ENCODE measurements around the gene GPR27. TPM values are rescaled to one million over a fixed set of nuclear protein-coding genes. Genes with fewer than 3 reads are reported as not detected.

The GPR27 gene
- total RNA-seq, 2 experiments from 2014 or later: 0.40 to 0.47 TPM

DNA sequence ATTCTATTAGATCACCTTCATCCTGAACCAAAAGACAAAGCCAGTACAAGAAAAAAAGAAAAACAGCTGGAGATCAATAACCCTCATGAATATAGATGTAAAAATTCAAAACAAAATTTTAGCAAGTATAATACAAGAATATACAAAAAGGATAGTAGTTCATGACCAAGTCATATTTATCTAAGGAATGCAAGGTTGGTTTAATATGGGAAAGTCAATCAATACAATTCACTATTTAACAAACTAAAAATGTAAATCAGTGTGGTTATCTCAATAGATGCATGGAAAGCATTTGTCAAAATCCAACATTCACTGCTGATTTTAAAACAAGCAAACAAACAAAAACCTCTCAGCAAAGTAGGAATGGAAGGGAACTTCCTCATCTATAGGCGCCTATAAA is 11.0 kb upstream of the GPR27 start:
- ATAC-seq (no peak), DNase-seq (no peak)
- H3K27me3 Mint-ChIP-seq: no peaks in the 10 kb centered on the region
- H3K36me3 Mint-ChIP-seq (ENCODE audit: low read depth): peaks cover 12% of the 10 kb centered on the region
- H3K4me1 Mint-ChIP-seq (ENCODE audit: low read depth): no peaks in the 10 kb centered on the region
- H3K27ac Mint-ChIP-seq: no peak overlapping the region
- TF ChIP-seq, protein P1, sequence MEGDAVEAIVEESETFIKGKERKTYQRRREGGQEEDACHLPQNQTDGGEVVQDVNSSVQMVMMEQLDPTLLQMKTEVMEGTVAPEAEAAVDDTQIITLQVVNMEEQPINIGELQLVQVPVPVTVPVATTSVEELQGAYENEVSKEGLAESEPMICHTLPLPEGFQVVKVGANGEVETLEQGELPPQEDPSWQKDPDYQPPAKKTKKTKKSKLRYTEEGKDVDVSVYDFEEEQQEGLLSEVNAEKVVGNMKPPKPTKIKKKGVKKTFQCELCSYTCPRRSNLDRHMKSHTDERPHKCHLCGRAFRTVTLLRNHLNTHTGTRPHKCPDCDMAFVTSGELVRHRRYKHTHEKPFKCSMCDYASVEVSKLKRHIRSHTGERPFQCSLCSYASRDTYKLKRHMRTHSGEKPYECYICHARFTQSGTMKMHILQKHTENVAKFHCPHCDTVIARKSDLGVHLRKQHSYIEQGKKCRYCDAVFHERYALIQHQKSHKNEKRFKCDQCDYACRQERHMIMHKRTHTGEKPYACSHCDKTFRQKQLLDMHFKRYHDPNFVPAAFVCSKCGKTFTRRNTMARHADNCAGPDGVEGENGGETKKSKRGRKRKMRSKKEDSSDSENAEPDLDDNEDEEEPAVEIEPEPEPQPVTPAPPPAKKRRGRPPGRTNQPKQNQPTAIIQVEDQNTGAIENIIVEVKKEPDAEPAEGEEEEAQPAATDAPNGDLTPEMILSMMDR (IDR thresholded peaks at IDR 0.05): no peak
- H3K9me3 Mint-ChIP-seq: peaks cover 29% of the 10 kb centered on the region
- CTCF ChIA-PET: interaction anchor here (3.1 kb wide), 1 partner anchor 13 kb away, joined by 18 read pairs; no protein-coding TSS in a partner anchor
- intact Hi-C loops (cut with micrococcal nuclease): no loop called here
- no peak overlapping the region for H3K4me3 Mint-ChIP-seq
- POLR2A ChIA-PET: interaction anchor here (0.6 kb wide), 1 partner anchor 25 kb away, joined by 3 read pairs; no protein-coding TSS in a partner anchor

DNA sequence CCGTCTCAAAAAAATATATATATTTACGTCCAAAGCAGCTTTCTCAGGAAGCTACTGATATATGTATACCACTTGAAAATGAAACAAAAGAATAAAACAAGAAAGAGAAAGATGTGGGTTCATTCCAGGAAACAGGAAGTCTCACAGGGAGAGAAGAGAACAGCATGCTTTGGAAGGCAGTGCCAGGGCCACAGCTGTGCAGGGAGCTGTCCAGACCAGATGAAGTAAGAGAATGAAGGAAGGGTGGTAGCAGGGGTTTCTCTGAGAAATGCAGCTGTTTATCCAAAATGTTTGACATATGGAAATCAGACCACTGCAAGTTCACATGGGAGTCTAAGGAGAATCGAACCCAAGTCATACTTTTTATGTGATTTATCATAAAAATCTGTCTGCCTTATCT is 8.9 kb upstream of the GPR27 start:
- peaks cover 29% of the 10 kb centered on the region for H3K9me3 Mint-ChIP-seq
- intact Hi-C loops (cut with micrococcal nuclease): no loop called here
- H3K4me1 Mint-ChIP-seq (ENCODE audit: low read depth): no peaks in the 10 kb centered on the region
- POLR2A ChIA-PET: no interaction called here
- no peak for ATAC-seq
- H3K4me3 Mint-ChIP-seq: no peak overlapping the region
- H3K36me3 Mint-ChIP-seq (ENCODE audit: low read depth): peaks cover 12% of the 10 kb centered on the region
- no peak for DNase-seq
- CTCF ChIA-PET: interaction anchor here (1.3 to 3.2 kb wide), 3 partner anchors 15 to 131 kb away, joined by 3 to 20 read pairs (median 5); no protein-coding TSS in a partner anchor
- no peaks in the 10 kb centered on the region for H3K27me3 Mint-ChIP-seq
- TF ChIP-seq, protein P1 (IDR thresholded peaks at IDR 0.05): no peak
- H3K27ac Mint-ChIP-seq: no peak overlapping the region

DNA sequence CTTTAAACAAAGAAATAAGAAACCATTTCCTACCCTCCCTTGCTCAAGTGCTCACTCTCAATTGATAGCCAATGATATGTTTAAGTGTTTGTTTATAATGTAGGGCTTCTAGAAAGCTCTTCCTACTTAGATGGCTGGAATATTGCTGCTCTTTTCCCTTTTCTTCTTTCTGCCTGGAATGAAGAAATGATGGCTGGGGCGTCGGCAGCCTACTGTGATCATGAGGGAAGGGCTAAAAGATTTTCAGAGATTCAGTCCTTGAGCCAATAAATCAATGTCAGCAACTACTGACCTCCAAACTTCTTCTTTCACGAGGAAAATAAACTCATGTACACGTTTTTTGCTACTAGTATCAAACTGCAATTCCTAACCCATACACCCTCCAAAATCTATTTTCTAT is 2.1 kb upstream of the GPR27 start:
- Mint-ChIP-seq H3K36me3 (ENCODE audit: low read depth) (no peaks in the 10 kb centered on the region), H3K9me3 (no peaks in the 10 kb centered on the region), H3K4me1 (ENCODE audit: low read depth) (peaks cover 7% of the 10 kb centered on the region), H3K27me3 (peaks cover 35% of the 10 kb centered on the region), H3K27ac (no peak overlapping the region), H3K4me3 (no peak overlapping the region)
- ChIA-PET POLR2A (interaction anchor here (0.6 to 2.0 kb wide), 2 partner anchors 10 to 27 kb away, joined by 3 to 4 read pairs; no protein-coding TSS in a partner anchor), CTCF (no interaction called here)
- ATAC-seq (no peak), DNase-seq (no peak)
- TF ChIP-seq, protein P1 (IDR thresholded peaks at IDR 0.05): no peak
- intact Hi-C loops (cut with micrococcal nuclease): no loop called here

DNA sequence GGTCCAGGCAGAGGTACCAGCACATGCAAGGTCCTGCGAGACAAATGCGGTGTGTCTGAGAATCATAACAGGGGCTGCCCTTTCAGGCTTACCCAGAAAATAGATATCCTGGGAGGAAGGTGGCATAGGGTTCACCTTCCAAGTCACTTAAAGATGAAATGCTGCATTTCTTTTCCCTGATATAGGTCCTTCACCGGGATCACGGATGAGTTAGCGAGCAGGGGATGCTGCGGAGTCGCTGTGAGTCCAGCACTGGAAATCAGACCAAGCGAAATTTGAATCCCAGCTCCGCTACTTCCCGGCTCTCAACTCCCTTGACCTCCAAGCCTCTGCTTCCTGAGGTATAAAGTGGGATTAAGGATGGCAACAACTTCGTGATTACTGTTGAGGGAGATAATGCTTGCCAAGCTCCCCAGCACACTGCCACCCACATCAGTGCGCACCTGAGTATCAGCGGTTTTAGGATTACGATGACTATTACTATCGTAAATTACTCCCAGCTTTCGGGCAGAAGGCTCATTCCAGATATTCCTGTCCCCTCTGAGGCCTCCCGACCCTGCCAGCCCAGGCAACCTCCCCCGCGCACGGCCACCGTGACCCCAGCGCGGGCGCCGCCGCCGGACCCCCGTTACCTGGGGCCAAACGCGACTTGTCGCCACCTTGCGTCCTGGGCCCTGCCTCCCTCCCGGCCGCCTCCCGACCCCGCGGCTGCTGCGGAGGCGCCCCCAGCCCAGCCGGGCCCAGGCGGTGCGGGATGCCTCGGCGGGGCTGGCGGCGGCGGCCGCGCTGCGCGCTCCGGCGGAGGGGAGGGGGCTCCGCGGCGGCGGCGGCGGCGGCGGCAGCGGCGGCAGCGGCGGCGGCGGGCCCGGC is 589 bp upstream of the GPR27 start:
- ChIA-PET CTCF (interaction anchor here (0.9 to 1.2 kb wide), 4 partner anchors 23 to 41 kb away, joined by 3 to 4 read pairs (median 3); no protein-coding TSS in a partner anchor), POLR2A (no interaction called here)
- peak; percentile 15 for ATAC-seq
- H3K9me3 Mint-ChIP-seq: no peaks in the 10 kb centered on the region
- peaks cover 38% of the 10 kb centered on the region for H3K27me3 Mint-ChIP-seq
- H3K27ac Mint-ChIP-seq: no peak overlapping the region
- H3K4me1 Mint-ChIP-seq (ENCODE audit: low read depth): peaks cover 7% of the 10 kb centered on the region
- H3K36me3 Mint-ChIP-seq (ENCODE audit: low read depth): no peaks in the 10 kb centered on the region
- peak overlapping the region; percentile 62 for H3K4me3 Mint-ChIP-seq
- TF ChIP-seq, protein P1 (IDR thresholded peaks at IDR 0.05): no peak
- intact Hi-C loops (cut with micrococcal nuclease): no loop called here
- DNase-seq: no peak
